AG04450 (cell line): ENCODE data around the gene NOL7. TPM values are rescaled to one million over a fixed set of nuclear protein-coding genes. Genes with fewer than 3 reads are reported as not detected.
A peak's percentile ranks its signal among the peaks of the same experiment; 100 is the strongest.

ENCODE experiments used
- CTCF ChIA-PET: fragments of 300-600, 350-600 bp; formaldehyde crosslinking; extraction: SDS; loops from one replicate; lab custom pipeline; 2022; ENCODE audit warnings: antibody characterized with exemption, inconsistent platforms; lab: Charles Lee
- POLR2A ChIA-PET: fragments of 350-600 bp; formaldehyde crosslinking; extraction: SDS; loops from one replicate; lab custom pipeline; 2021; ENCODE audit warnings: antibody characterized with exemption, inconsistent platforms; lab: Yijun Ruan, JAX
- DNase-seq: peaks from one replicate; pipeline ENCODE4 v3.0.0-alpha.2; 2011; ENCODE audit warnings: low read depth, low spot score
- H3K27ac ChIP-seq: one replicate; pipeline ENCODE4 v1.5.1; 2012; ENCODE audit warnings: low read depth, low read length, control low read depth
- H3K27me3 ChIP-seq: one replicate; pipeline ENCODE4 v1.6.0; 2012; ENCODE audit warnings: low read length; ENCODE audit not compliant: control insufficient read depth, insufficient read depth
- H3K4me3 ChIP-seq: 2 replicates; pipeline ENCODE4 v1.5.1; 2011; ENCODE audit warnings: mild to moderate bottlenecking, low read depth, low read length, control low read depth
- H3K9me3 ChIP-seq: 2 replicates; pipeline ENCODE4 v1.5.1; 2012; ENCODE audit warnings: low read length; ENCODE audit not compliant: control insufficient read depth, insufficient read depth
- polyA plus RNA-seq: library from polyadenylated mRNA; depleted of rRNA; stranded (reverse); fragments of >200 nt; gene quantifications from 2 replicates; pipeline ENCODE4 v1.2.3, GENCODE V29; 2011
- TF ChIP-seq, protein P1 (sequence below): IDR thresholded peaks from 2 replicates; pipeline ENCODE4 v1.5.1; 2011; ENCODE audit warnings: low read depth, low read length, control low read depth, inconsistent platforms

NOL7 gene
- polyA plus RNA-seq, 1 experiment: 46.6 TPM

DNA sequence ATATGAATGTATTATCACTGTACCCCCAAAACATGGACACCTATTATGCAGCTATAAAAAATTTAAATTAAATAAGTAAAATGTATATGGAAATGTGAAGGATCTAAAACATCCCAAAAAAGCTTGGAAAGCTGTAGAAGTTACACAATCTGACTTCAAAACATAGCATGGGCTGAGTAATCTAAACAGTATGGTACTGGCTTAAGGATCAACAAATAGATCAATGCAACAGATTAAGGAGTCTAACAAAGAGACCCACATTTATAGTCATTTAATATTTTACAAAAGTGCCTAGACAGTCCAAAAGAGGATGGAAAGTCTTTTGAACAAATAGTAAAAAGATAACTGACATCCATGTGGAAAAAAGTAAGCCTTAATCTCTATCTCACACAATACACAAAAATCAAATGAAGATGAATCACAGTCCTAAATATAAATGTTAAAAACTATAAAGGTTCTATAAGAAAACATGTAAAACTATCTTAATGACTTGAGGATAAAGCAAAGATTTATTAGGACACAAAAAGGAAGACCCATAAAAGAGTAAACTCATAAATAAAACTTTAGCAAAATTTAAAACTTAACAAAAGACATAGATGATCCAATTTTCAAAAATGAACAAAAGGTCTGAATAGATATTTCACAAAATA, 49.7 kb downstream of the NOL7 start:
- Histone ChIP-seq H3K27me3 (no peaks in the 10 kb centered on the region), H3K4me3 (no peak overlapping the region), H3K27ac (no peak overlapping the region), H3K9me3 (peaks cover 3% of the 10 kb centered on the region)
- DNase-seq: peak; percentile 11
- TF ChIP-seq, protein P1, sequence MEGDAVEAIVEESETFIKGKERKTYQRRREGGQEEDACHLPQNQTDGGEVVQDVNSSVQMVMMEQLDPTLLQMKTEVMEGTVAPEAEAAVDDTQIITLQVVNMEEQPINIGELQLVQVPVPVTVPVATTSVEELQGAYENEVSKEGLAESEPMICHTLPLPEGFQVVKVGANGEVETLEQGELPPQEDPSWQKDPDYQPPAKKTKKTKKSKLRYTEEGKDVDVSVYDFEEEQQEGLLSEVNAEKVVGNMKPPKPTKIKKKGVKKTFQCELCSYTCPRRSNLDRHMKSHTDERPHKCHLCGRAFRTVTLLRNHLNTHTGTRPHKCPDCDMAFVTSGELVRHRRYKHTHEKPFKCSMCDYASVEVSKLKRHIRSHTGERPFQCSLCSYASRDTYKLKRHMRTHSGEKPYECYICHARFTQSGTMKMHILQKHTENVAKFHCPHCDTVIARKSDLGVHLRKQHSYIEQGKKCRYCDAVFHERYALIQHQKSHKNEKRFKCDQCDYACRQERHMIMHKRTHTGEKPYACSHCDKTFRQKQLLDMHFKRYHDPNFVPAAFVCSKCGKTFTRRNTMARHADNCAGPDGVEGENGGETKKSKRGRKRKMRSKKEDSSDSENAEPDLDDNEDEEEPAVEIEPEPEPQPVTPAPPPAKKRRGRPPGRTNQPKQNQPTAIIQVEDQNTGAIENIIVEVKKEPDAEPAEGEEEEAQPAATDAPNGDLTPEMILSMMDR: no peak
- CTCF ChIA-PET: no interaction called here
- POLR2A ChIA-PET: interaction anchor here (0.8 to 0.9 kb wide), 2 partner anchors 31 to 50 kb away, joined by 3 read pairs; partner anchors contain the start of gene NOL7

- TF ChIP-seq, protein P1: no peak
- CTCF ChIA-PET: interaction anchor here (0.6 kb wide), 1 partner anchor 11 kb away, joined by 3 read pairs; no protein-coding TSS in a partner anchor
These were observed 51.3 kb downstream of the NOL7 start for GRCh38 chr6:13666194-13667105.

GRCh38 chr6:13667655-13668054, 52.5 kb downstream of the NOL7 start:
- DNase-seq: no peak
- H3K27ac ChIP-seq: no peak overlapping the region
- CTCF ChIA-PET: interaction anchor here (1.0 kb wide), 1 partner anchor 52 kb away, joined by 4 read pairs; the partner anchor contains the start of gene NOL7
- peaks cover 6% of the 10 kb centered on the region for H3K9me3 ChIP-seq
- POLR2A ChIA-PET: no interaction called here
- no peaks in the 10 kb centered on the region for H3K27me3 ChIP-seq
- TF ChIP-seq, protein P1: no peak
- no peak overlapping the region for H3K4me3 ChIP-seq

More at GRCh38 chr6:13666194-13667105, 51.3 kb downstream of the NOL7 start:
- Histone ChIP-seq H3K27ac (no peak overlapping the region), H3K27me3 (no peaks in the 10 kb centered on the region), H3K9me3 (peaks cover 6% of the 10 kb centered on the region), H3K4me3 (no peak overlapping the region)
- DNase-seq: no peak
- POLR2A ChIA-PET: no interaction called here

GRCh38 chr6:13668291-13668928, 53.3 kb downstream of the NOL7 start:
- peaks cover 6% of the 10 kb centered on the region for H3K9me3 ChIP-seq
- CTCF ChIA-PET: interaction anchor here (1.0 kb wide), 1 partner anchor 126 kb away, joined by 3 read pairs; no protein-coding TSS in a partner anchor
- no peaks in the 10 kb centered on the region for H3K27me3 ChIP-seq
- no peak overlapping the region for H3K27ac ChIP-seq
- POLR2A ChIA-PET: no interaction called here
- TF ChIP-seq, protein P1: no peak
- DNase-seq: no peak
- H3K4me3 ChIP-seq: no peak overlapping the region
